Measurements from ENCODE around the gene KIF3C. TPM values are rescaled to one million over a fixed set of nuclear protein-coding genes. Genes with fewer than 3 reads are reported as not detected.

Gene KIF3C
- total and polyA plus RNA-seq, 9 of the 15 experiments (the other 6 are each of a cell fraction or from before 2014, with no cell fraction given) = 0.69 to 6.7 (median 3.3) TPM

DNA sequence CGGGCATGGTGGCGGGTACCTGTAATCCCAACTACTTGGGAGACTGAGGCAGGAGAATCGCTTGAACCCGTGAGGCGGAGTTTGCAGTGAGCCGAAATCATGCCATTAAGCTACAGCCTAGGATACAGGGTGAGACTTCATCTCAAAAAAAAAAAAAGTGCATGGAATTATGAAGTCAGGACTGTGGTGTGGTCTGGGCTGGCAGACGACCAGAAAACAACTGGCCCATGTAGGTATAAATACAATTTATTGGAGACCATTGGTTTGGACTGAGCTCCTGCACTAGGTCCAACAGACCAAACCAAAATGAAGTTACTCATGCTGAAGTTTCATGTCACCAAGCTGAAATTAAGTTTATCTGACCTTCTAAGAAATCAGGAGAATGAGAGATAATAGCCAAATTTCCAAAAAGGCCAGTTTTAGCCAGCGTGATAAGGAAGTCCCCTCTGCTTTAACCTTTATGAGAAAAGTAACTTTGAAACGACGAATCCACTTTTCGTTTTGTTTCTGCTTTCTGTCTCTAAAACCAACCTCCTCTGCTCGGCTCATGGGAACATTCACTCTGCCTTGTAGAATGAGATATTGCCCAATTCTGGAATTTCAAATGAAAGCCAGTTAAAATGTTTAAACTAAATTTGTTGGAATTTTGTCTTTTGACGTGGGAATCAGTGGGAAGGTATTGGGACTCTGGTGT, 33.9 kb upstream of the KIF3C start (continued):
- TF ChIP-seq TAF9B (IDR thresholded peaks at IDR 0.05; ENCODE audit: partially characterized antibody) (no peak), IFI16 (CRISPR knock-in tag; IDR thresholded peaks at IDR 0.05) (no peak)

GRCh38 chr2:26013668-26014067, 31.4 kb upstream of the KIF3C start:
- TF ChIP-seq ATF3 (IDR thresholded peaks at IDR 0.05) = 0 out of 2 replicates have a peak, but pooled peaks have one; percentile 25
- TF ChIP-seq ATF3 (CRISPR knock-in tag; conservative IDR thresholded peaks at IDR 0.05) = no peak
- no peak for TF ChIP-seq ZNF184 (CRISPR knock-in tag; IDR thresholded peaks at IDR 0.05)
- TF ChIP-seq CEBPG (CRISPR knock-in tag; IDR thresholded peaks at IDR 0.05) = no peak
- TF ChIP-seq CEBPG (tag; conservative IDR thresholded peaks at IDR 0.05 in 1 of 2, IDR thresholded peaks at IDR 0.05 in 1 of 2) = 0 out of 4 replicates have a peak, but pooled peaks of 1 of the 2 experiments have one; percentile 5
- POLR2A ChIA-PET = interaction anchor here (0.7 kb wide), 1 partner anchor 9 kb away, joined by 3 read pairs; no protein-coding TSS in a partner anchor
- intact Hi-C loops (cut with micrococcal nuclease) (no loop called here), in situ Hi-C loops (cut with MboI) (no loop called here)
- Histone ChIP-seq H3K79me2 (ENCODE audit: control insufficient read depth, insufficient read depth, low read length) (no peaks in the 10 kb centered on the region), H3K9me3 (replicated peaks; ENCODE audit: control insufficient read depth, insufficient read depth, low read depth, low read length) (no peaks in the 10 kb centered on the region), H4K20me1 (replicated peaks; ENCODE audit: control insufficient read depth, insufficient read depth, low read length) (no peaks in the 10 kb centered on the region), H3K27ac (ENCODE audit: extremely low read depth, low read depth, low read length) (no peak overlapping the region), H3K36me3 (ENCODE audit: control insufficient read depth, insufficient read depth, low read length) (no peaks in the 10 kb centered on the region; the same call in 2 of the 3 replicates), H3K27me3 (ENCODE audit: control insufficient read depth in 2 of 2, insufficient read depth in 2 of 2, low read length in 2 of 2) (no peaks in the 10 kb centered on the region), H3K4me3 (no peak overlapping the region), H3K4me1 (replicated peaks in 1 of 2; ENCODE audit: control insufficient read depth in 2 of 2, insufficient read depth in 2 of 2, low read length in 2 of 2) (peaks cover 19 to 36% of the 10 kb centered on the region in 2 experiments; a peak in 4 of 5 replicates), H3K9me1 (ENCODE audit: control insufficient read depth, insufficient read depth, low read length) (no peaks in the 10 kb centered on the region), H3K4me2 (ENCODE audit: insufficient read depth, low read length) (no peak overlapping the region), H2AFZ (ENCODE audit: low read depth, low read length) (no peak overlapping the region), H3K9ac (ENCODE audit: insufficient read depth in 1 of 2, low read depth in 2 of 2, low read length in 2 of 2) (no peak overlapping the region)
- DNase-seq (ENCODE audit: extremely low read depth in 1 of 4, low spot score in 3 of 4) (no peak), FAIRE-seq (no peak), ATAC-seq (no peak)
- 83% methylated on average over 1 of the region's 1 CpG for WGBS (ENCODE audit: insufficient coverage, low coverage, missing lambda C conversion rate)
- CTCF ChIA-PET (ENCODE audit: low intra/inter-chr PET ratio) = no interaction called here
- BruUV-seq (replicated peaks) = no TSS peak
